ENCODE measurements around the gene ACSM6.

GRCh38 chr10:95248989-95249388, 55.0 kb downstream of the ACSM6 start:
- TF ChIP-seq CTCF (IDR thresholded peaks at IDR 0.05) (no peak), POLR2A (IDR thresholded peaks at IDR 0.05; ENCODE audit: low read depth) (no peak), POLR2AphosphoS5 (IDR thresholded peaks at IDR 0.05) (no peak)
